ENCODE measurements around the gene PARD3.
"Not testable (repeated sequence)": the region's sequence is repeated elsewhere in the genome, so short reads cannot be mapped to it uniquely, and the experiment has no call there.

The PARD3 gene

DNA sequence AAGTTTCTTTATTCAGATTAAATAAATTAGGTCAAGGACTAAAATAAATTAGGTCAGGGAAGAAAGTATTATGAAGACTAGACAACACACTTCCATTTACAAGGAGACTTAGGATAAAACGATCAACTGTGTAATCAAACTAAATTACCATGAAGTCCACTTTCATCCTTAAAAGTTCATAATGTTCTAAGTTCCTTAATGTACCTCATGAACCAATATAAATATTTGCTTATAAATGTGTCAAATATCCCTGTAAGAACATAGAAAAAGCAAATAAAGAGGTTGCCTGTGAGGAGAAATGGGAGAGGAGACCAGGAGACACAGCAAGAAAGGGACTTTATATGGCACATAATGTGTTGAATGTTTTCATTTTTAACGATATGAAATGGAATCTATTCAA is 345.6 kb downstream of the PARD3 start:
- no peak for DNase-seq (ENCODE audit: low read depth in 3 of 3)

DNA sequence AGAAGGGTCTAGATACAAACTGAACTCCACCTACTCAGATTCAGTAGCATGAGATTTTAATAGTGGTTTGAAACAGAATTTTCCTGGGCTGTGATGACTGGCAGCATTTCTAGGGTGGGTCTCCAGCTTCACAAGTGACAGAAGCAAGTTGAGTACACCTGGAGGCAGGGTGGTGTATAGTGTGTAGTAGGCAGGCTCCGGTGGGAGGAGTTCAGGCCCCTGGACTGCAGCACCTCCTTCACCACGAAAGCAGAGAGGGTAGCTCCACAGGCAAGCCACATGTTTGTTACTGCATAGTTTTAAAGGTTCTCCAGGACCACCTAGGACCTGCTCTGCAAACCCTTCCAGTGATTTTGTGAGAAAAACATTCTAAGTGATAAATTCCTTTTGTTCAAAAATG is 347.2 kb downstream of the PARD3 start:
- no peak for DNase-seq (ENCODE audit: low read depth in 3 of 3)

DNA sequence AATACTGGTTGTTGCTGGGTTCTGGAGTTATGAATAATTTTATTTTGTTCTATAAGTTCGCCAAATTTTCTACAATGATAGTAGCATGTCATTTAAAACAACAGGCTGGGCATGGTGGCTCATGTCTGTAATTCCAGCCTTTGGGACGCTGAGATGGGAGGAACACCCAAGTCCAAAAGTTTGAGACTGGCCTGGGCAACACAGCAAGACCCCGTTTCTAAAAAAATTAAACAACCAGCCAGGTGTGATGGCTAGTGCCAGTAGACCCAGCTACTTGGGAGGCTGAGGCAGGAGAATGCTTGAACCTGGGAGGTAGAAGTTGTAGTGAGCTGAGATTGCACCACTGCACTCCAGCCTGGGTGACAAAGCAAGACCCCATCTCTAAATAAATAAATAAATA is 347.7 kb downstream of the PARD3 start:
- DNase-seq (ENCODE audit: low read depth in 3 of 3): no peak

DNA sequence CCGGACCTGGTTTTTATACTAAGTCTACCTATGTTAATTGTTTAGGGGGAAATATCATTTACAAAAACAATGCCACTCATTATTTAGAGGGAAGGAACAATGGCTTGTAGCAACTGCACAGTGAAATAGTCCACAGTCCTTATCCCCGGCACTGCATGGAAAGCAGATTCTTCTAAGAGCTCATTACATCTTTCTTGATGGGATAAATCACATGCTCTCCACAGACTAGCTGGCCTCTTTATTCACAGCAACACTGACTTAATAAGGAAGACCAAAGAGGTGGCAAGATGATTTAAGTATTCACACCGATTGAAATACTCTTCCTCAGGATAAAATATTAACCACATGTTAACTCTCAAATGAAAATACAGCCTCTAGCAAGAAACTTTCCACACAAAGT is 349.4 kb downstream of the PARD3 start:
- no peak for DNase-seq (ENCODE audit: low read depth in 3 of 3)

DNA sequence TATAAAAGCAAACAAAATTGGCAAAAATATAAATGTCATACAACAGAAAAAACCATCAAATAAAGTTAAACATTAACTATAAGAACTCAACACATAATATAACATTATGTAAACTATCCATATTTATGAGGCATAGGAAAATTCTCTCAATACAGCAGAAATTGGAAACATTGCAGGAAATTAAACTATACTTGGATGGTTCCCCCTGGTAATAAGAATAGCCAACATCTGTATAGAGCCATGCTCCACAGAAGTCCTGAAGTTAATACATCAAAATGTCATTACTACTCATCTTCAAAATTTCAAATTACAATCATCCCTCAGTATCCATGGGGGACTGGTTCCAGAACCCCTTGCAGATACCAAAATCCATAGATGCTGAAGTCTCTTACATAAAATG is 350.5 kb downstream of the PARD3 start:
- no peak for DNase-seq (ENCODE audit: low read depth in 3 of 3)

DNA sequence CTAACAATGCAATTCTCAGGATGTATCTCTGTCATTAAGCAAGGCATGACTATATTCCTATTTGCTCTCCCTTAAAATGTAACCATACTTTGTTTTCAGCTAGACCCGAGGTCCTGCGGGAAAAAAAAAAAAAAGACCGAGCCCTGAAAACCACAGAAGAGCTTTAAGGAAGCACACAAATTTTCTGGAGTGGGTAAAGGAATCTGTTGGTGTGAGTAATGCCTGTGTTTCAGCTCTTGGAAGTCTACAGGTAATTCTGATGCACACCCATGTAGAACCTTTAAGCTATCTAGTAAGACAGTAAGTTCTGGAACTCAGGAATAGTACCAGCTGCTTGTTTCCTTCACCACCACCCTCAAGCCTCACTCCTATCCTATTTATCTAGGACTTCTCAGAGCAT is 351.1 kb downstream of the PARD3 start:
- DNase-seq (ENCODE audit: low read depth in 3 of 3): no peak

DNA sequence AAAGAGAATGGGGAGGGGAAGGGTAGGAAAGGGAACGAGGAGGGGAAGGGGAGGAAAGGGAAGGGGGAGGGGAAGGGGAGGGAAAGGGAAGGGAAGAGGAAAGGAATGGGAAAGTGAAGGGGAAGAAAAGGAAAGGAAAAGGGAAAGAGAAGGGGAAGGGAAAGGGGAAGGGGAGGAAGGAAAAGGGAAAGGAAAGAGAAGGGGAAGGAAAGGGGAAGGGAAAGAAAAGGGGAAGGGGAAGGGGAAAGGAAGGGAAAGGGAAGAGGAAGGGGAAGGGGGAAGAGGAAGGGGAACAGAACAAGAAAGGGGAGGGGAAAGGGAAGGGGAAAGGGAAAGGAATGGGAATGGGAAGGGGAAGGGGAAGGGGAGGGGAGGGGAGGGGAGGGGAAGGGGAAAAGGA is 352.1 kb downstream of the PARD3 start:
- no peak for DNase-seq (ENCODE audit: low read depth in 3 of 3)

DNA sequence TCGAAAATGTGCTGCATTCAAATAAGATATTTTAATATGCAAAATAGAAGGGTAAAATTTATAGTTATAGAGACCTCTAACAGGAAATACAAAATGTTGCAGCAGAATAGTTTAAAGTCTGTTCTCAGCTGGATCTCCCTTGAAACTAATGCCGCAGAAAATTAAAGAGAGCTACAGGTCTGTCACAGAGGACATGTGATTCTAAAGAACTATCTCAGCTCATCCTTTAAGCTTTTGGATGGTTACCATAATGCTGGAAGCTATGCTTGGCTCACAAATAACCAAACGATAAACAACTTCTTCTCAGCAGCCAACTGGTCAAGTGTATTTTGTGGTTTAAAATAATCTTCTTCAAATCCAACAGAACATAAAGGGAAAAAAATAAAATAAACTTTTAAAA is 353.0 kb downstream of the PARD3 start:
- no peak for DNase-seq (ENCODE audit: low read depth in 3 of 3)

DNA sequence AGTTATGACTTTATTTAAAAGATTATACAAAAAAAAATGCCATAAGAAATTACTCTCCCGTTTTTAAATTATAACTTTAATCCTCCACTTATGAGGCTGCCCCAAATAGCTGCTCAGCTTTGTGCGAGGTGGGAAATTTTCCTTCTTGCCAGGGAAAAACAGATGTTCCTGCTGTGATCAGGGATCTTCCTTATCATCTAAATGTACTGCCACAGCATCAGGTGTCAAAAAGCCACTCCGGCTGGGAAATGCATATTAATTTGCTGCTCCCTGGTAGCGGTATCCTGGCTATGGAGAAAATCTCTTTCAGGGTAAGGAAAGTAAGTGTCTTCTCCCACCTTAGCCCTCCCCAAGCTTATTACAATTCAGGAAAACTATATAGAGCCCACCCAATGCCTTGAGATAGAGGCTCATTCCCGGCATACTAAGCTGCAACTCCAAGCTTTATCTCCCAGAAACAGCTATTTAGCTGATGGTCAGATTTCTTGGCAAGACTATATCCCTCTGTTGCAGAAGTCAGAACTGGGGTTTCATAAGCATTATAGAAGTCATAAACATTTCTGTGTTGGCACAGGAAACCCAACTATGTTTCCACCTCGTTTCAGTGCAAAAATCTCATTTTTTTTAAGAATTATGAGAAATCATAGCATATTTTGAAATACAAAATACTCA is 360.4 kb downstream of the PARD3 start:
- no peak for DNase-seq (ENCODE audit: low read depth in 3 of 3)

DNA sequence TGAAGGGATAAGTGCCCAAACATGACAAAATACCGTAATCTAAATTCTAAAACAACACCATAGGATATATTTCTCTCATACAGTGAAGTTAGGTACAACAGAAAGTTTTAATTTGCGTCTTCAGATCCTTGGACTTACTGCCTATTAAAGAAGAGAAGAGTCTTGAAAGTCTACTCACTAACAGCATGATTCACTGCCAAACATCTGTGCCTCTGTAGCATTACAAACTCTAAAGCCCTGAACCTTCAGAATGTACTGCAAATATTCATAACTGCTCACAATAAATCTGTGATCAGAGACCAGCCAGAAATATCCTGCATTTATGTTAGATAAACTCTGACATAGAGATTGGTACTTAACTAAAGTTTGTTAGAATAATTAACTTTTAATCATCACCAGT is 365.3 kb downstream of the PARD3 start:
- no peak for DNase-seq (ENCODE audit: low read depth in 3 of 3)

DNA sequence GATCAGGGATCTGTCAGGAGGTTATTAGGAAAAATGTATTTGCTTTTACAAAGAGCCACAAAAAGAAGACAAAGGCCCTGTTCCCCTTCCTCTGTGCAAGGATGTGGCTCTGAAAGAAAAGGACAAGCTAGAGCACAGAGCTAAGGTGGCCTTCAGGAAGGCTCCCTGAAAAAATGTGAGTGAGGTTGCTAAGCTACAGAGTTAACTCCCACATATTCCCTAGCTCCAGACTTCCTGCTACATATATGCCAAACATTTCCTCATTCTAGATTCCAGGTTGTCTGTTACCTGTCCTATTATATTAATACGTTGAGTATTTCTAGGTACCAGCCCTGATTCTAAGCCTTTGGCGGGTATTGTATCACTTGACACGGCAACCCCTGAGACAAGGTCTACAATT is 369.0 kb downstream of the PARD3 start:
- DNase-seq (ENCODE audit: low read depth in 3 of 3): no peak

DNA sequence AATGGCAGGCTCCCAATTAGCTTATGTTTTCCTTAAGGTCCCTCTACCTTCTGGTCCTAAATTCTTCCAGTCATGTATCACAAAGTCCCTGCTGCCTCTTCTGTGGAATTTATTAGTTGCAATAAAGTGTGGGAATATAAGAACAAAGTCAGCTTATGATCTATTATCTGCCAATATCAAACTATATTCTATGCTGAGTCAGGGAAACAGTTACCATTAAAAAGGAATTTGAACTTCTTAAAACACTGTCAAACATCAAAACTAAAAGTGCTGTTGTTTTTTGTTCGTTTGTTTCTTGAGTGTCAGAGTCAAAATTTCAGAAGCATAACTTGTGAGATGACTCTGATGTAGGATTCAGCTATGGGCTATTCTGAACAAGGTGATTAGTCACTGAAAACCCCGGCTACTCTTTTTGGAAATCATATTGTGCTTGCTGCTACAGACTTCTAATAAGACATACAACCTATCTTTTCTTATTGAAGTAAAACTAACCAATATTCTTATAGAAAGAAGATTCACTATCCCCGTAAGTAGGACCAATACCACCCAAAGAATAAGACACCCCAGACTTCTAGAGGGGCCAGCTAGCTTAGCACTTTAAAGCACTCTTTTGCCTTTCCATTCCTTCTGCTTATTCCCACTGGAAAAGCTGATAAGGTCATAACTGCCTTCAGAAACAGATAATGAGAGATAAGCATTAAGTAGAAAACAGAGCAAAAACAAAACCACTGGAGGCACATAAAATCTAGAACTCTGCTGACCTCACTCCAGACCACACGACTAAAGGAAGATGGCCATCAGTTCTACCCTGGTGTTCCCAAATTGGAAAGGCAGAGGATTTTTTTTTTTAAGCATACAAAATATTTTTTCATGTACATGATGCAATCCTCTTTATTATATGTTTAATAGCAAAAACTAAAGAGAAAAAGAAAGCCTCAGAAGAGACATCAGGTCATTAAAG is 370.6 kb downstream of the PARD3 start:
- no peak for DNase-seq (ENCODE audit: low read depth in 3 of 3)

DNA sequence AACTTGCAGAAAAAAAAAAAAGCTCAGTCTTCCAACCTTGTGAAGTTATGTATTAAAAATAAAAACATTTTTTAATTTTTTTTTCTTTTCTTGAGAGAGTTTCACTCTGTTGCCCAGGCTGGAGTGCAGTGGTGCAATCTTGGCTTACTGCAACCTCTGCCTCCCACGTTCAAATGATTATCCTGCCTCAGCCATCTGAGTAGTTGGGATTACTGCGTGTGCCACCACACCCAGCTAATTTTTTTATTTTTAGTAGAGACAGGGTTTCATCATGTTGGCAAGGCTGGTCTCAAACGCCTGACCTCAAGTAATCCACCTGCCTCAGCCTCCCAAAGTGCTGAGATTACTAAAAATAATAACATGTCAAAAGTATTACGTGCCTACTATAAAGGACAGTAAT is 375.7 kb downstream of the PARD3 start:
- not testable (repeated sequence) for DNase-seq (ENCODE audit: low read depth in 3 of 3)

DNA sequence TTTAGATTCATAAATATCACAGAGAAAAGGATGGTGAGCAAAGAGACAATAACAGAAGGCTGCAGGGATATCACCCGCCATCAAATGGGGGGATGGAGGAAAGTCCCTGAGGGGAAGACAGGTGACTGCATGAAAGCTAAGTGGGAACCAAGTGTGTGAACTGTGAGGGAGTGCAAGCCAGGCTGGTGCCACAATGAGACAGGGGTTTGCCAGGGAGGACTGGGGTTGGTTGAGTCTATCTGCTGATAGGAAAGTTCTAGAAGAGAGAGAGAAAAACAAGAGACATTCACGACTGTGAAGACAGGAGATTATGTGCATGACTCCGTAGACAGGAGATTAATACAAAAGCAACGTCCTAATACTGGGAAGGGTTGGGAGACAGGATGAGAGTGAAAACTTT is 376.4 kb downstream of the PARD3 start:
- DNase-seq (ENCODE audit: low read depth in 3 of 3): no peak

DNA sequence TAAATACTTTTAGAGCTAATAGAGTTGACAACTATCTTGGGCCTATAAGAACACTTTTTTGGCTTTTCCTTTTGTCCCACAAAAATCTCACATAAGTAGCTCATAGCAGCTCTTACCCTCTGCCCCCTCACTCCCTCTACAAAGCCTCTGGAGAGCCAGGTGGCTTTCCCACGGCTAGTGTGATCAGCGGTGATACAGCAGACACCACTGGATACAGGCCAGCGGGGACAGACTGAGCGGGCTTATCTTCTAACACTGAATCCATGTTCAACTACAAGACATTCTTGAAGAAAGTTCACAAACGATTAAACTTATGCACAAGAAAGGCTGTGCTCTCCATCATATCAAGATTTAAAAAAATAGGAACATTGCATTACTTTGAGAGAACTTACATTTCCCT is 377.2 kb downstream of the PARD3 start:
- no peak for DNase-seq (ENCODE audit: low read depth in 3 of 3)

DNA sequence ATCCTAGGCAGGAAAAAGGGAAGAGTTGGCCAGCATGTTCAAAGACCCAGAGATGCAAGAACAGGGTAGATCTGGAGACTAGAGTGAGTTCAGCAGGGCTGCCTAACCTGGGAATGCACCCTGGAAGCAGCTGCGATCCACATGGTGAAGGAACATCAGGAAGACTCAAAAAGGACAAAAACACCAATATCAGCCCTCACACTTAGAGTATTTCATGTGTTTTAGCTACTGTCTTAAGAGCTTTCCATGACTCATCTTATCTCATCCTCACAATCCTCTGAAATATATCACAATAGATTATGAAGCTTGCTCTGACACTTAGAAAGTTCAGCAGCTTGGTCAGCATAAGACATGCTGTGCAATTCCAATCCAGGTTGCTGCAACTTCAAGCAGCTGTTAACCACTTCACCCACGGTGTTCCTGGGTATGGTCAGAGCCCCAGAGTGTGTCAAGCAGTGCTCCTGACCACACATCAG is 380.9 kb downstream of the PARD3 start:
- DNase-seq (ENCODE audit: low read depth in 3 of 3): no peak

DNA sequence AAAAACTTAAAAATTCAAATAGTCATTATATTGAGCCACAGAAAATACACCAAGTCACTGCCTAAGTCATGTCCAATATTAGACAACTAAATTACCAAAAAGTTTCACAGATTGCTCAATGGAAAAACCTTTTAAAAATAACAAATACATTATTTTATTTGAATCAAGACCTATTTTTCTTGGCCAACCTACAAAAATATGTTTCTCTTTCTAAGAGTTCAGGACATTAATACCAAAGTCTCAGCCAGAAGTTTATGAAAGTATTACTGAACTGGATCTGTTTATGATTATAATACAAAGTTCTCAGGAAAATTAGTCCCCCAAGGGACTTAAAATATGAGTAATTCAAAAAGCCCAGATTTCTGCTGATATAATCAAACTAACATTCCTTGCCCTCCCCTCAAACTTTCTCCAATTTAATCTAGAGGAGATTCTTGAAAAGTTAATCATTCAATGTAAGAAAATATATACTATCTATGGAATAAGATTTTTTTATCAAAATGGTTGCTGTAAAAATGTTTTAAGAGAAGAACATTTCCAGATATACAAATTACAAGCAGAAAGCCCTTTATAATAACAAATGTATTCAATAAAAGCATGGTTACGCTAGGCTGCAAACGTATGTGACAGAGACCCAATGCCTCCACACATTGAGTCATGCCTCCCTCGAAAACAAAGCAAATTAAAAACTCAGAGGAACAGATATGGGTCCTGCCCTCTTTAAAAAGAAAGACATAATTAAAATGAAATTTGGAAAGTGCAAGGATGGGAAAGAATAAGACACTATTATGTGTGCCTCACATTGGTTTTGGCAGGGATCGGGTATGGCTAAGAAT is 381.6 kb downstream of the PARD3 start:
- no peak for DNase-seq (ENCODE audit: low read depth in 3 of 3)

DNA sequence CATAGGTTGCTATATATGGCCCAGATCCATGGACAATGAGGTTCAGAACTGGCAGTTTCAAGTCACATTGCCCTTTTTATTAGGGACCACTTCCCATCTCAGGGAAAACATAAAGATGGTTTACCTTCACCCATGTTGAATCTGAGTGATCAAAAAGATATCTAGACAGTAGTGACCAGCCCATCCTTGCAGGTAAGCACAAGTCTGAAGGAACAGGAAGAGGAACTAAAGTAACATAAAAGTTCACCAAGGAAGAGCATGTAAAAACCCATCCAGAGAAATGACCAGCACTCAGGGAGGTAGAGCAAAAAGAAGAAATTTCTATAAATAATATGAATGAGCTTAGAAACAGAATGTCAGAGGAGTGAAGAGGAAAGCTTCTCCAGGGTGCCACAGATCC is 382.5 kb downstream of the PARD3 start:
- DNase-seq (ENCODE audit: low read depth in 3 of 3): no peak

DNA sequence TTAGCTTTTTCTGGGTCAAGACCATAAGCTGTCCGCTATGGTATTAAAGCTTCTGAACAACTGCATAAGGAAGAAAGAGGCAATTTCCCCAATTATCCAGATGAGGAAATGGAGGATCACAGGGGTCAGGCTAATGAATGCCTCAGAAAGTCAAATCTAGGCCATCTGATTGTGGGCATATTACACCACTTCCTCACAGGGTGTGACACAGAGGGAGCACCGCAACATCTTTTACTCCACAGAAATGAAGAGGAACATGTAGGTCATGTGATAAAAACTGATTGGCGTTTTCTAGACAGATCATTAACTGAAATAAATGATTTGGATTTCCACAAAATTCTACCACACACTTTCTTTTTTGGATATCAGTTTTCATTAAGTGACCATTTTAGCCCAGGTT is 384.4 kb downstream of the PARD3 start:
- DNase-seq (ENCODE audit: low read depth in 3 of 3): no peak

DNA sequence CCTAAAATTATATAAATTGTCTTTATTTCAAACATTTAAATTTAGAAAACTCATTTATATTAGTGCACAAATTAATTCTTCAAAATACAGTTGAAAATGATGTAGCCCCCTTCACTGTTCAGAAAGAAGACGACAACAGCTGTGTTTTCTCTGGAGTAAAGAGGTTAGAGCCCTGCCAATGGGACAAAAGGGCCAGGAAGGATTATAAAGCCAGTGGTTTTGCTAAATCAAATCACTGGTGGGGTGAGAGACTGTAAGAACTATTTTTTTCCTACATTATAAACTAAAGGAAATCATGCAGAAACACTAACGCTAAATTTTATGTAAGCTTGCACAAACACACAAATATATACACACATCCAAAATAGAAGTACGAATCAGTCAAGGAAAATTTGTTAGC is 386.6 kb downstream of the PARD3 start:
- DNase-seq (ENCODE audit: low read depth in 3 of 3): no peak

DNA sequence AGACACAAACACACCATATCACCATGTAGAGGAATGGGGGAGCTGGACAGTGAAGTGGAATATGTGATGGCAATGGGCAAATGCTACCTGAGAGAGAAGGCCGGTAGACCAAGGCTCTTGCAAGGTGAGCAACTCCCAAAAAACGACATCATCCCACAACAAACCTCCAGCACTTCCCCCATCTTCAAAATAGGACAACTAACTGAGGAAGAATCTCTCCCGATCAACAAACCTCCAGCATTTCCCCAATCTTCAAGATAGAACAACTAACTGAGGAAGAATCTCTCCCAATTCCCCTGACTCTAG is 387.2 kb downstream of the PARD3 start:
- no peak for DNase-seq (ENCODE audit: low read depth in 3 of 3)

DNA sequence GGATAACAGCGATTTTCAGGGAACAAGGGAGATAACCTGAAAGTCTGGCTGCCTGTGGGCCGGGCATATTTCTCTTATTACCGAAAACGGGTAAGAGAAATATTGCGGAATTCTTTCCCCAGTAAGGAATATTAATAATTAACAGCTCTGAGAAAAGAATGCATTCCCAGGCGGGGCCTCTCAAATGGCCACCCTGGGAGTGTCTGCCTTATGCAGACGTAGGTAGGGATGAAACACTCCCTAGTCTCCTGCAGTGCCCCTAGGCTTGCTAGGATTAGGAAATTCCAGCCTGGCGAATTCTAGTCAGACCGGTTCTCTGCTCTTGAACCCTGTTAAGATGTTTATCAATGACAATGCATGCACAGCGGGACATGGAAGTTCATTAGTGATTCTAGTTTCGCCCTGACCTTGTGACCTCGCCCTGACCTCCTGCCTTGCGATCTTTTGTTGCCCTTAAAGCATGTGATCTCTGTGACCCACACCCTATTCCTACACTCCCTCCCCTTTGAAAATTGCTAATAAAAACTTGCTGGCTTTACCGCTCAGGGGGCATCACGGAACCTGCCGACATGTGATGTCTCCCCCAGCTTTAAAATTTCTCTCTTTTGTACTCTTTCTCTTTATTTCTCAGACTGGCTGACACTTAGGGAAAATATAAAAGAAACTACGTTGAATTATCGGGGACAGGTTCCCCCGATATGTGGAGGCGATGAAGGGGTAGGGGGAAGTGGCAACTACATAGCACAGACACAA is 387.8 kb downstream of the PARD3 start:
- DNase-seq (ENCODE audit: low read depth in 3 of 3): not testable (repeated sequence)

All from stimulated activated CD4-positive, alpha-beta T cell treated with anti-CD3 and anti-CD28 coated beads, TNF-alpha, amount 100 ng/mL, for 4 hours (primary cell).